ENCODE measurements around the gene DYSF. TPM values are rescaled to one million over a fixed set of nuclear protein-coding genes. Genes with fewer than 3 reads are reported as not detected.

DYSF gene
- total RNA-seq, 4 donors from 2014 or later: 17.4 to 40.7 (median 18.5) TPM

DNA sequence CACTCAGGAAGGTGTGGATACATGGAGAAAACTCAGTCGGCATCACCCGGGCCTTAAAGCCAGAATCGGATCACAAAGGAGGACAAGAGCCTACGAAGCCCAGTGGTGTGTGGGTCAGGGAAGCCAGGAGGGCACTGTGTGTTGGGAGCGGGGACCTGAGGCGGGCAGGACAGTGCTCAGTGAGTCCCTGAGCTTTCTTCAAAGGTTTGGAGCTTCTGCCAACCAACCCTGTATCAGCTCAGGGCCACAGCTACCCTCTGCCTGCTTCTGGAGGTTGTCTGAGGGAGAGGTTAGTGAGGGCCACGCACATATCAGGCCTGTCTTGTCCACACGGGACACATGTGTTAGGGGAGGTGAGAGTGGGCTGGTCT, 52.4 kb downstream of the DYSF start:
- TF ChIP-seq, protein P1, sequence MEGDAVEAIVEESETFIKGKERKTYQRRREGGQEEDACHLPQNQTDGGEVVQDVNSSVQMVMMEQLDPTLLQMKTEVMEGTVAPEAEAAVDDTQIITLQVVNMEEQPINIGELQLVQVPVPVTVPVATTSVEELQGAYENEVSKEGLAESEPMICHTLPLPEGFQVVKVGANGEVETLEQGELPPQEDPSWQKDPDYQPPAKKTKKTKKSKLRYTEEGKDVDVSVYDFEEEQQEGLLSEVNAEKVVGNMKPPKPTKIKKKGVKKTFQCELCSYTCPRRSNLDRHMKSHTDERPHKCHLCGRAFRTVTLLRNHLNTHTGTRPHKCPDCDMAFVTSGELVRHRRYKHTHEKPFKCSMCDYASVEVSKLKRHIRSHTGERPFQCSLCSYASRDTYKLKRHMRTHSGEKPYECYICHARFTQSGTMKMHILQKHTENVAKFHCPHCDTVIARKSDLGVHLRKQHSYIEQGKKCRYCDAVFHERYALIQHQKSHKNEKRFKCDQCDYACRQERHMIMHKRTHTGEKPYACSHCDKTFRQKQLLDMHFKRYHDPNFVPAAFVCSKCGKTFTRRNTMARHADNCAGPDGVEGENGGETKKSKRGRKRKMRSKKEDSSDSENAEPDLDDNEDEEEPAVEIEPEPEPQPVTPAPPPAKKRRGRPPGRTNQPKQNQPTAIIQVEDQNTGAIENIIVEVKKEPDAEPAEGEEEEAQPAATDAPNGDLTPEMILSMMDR (IDR thresholded peaks at IDR 0.05): no peak
- TF ChIP-seq POLR2AphosphoS5 (IDR thresholded peaks at IDR 0.05) (no peak), POLR2A (IDR thresholded peaks at IDR 0.05; ENCODE audit: low read depth) (no peak), EP300 (IDR thresholded peaks at IDR 0.05) (no peak)
- Histone ChIP-seq H3K27me3 (no peaks in the 10 kb centered on the region), H3K4me3 (no peak overlapping the region), H3K27ac (replicated peaks in 1 of 4) (no peak overlapping the region), H3K4me1 (peaks cover 31 to 47% (median 33%) of the 10 kb centered on the region in 4 donors), H3K36me3 (peaks cover 0 to 8% (median 3%) of the 10 kb centered on the region in 4 donors), H3K9me3 (no peaks in the 10 kb centered on the region)
- 77% methylated on average over 8 of the region's 8 CpGs for WGBS
- intact Hi-C loops (cut with DNase I): no loop called here
- no peak for DNase-seq (ENCODE audit: extremely low spot score)

DNA sequence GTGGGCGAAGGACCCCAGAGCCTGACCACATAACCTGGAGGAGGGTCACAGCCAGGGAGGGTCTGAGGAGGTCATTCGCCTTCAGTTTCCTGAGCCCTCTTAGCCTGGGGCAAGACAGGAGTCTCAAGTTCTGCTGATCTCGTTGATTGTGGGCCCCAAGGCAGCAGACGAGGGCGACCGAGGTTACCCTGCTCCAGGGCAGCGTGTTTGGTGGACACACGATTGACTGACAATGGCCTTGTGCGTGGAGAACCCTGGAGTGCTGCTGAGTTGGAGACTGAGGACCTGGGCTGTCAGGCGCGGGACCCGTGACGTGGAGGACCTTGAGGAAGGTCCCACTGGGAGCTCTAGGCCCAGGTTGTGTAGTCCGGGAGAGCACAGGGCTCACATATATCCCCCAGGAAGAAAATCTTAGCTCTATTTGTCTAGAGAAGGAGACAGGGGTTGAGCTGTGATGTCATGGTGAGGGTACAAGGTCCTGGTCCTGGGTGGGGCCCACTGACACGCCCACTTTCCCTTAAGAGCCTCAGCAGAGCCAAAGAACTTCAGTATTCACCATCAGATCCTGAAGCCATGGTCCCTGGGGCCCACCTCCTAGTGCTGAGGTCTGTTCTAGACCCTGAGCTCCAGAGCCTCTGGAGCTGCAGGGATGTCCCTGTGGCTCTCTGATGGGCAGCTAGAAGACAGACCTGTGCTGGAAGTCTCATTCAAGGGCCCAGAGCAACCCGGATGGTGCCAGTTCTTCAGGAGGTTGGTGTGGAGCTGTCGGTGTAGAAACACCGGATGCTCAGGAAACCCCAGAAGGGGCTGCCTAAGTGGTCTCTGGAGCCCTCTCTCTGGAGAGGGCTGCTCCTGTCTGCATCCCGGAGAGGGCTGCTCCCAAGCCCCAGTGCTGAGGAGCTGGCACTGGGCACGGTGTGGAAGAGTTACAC, 53.1 kb downstream of the DYSF start:
- Histone ChIP-seq H3K36me3 (peaks cover 0 to 8% (median 4%) of the 10 kb centered on the region in 4 donors), H3K27me3 (no peaks in the 10 kb centered on the region), H3K4me3 (no peak overlapping the region), H3K27ac (replicated peaks in 1 of 4) (no peak overlapping the region), H3K4me1 (peaks cover 31 to 40% (median 31%) of the 10 kb centered on the region in 4 donors), H3K9me3 (no peaks in the 10 kb centered on the region)
- no peak for DNase-seq (ENCODE audit: extremely low spot score)
- TF ChIP-seq, protein P1 (IDR thresholded peaks at IDR 0.05): no peak
- no peak for TF ChIP-seq POLR2AphosphoS5 (IDR thresholded peaks at IDR 0.05)
- TF ChIP-seq EP300 (IDR thresholded peaks at IDR 0.05): no peak
- no peak for TF ChIP-seq POLR2A (IDR thresholded peaks at IDR 0.05; ENCODE audit: low read depth)
- 93% methylated on average over 13 of the region's 20 CpGs for WGBS
- intact Hi-C loops (cut with DNase I): no loop called here

DNA sequence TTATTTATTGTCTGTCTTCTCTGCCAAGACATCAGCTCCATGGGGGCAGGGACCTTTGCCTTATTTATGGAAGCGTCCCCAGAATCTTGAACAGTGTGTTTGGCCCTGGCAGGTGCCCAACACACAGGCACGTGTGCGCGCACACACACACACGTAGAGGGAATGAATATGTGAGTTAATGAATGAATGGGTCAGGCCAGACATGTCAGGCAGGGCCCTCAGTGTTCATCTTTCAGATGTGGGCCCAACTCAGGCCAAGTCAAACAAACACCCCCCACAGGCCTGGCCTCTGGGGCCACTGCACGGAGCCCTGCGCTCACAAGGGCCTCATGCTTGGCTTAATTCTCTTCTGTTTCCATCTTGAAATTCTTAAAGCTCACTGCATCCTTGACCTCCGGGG, 54.1 kb downstream of the DYSF start:
- DNase-seq (ENCODE audit: extremely low spot score): no peak
- Histone ChIP-seq H3K9me3 (no peaks in the 10 kb centered on the region), H3K36me3 (peaks cover 0 to 10% (median 7%) of the 10 kb centered on the region in 4 donors), H3K4me3 (no peak overlapping the region), H3K4me1 (peaks cover 30 to 31% (median 31%) of the 10 kb centered on the region in 4 donors), H3K27ac (replicated peaks in 1 of 4) (no peak overlapping the region), H3K27me3 (no peaks in the 10 kb centered on the region)
- TF ChIP-seq EP300 (IDR thresholded peaks at IDR 0.05) (no peak), POLR2A (IDR thresholded peaks at IDR 0.05; ENCODE audit: low read depth) (no peak), POLR2AphosphoS5 (IDR thresholded peaks at IDR 0.05) (no peak)
- TF ChIP-seq, protein P1 (IDR thresholded peaks at IDR 0.05): no peak
- intact Hi-C loops (cut with DNase I): no loop called here
- WGBS: 79% methylated on average over 8 of the region's 8 CpGs

DNA sequence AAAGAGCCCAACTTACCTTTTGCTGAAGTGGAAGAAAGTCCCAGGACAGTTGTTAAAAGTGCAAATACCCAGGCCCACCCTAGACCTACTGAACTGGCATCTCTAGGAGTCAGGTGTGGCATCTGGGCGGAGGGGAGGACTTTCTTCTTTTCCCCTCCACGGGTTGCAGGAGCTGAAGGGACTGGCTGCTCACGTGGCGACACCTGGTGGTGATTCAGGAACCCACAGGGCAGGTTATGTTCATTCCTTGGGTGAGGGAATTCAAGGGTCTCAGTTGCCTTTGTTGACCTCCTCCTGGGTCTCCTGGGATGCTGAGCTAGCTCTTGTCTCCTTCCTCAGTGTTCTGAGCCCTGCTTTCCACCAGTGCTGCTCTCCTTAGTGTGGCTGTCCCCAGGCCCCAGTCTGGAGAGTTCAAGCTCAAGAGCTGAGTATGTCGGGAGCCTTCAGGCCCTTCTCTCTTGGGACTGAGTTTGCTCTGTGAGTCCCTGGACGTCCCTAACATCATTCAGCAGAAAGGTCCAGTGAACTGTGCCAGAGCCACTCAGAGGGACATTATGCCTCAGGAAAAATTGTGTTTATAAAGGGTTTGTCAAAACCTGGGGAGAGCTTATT, 56.9 kb downstream of the DYSF start:
- Histone ChIP-seq H3K36me3 (peaks cover 0 to 28% (median 11%) of the 10 kb centered on the region in 4 donors), H3K27ac (replicated peaks in 1 of 4) (no peak overlapping the region), H3K4me1 (peaks cover 5 to 13% (median 10%) of the 10 kb centered on the region in 4 donors), H3K4me3 (no peak overlapping the region), H3K27me3 (no peaks in the 10 kb centered on the region), H3K9me3 (no peaks in the 10 kb centered on the region)
- intact Hi-C loops (cut with DNase I): no loop called here
- WGBS: 0% methylated on average over 4 of the region's 6 CpGs
- TF ChIP-seq POLR2A (IDR thresholded peaks at IDR 0.05; ENCODE audit: low read depth): no peak
- no peak for TF ChIP-seq EP300 (IDR thresholded peaks at IDR 0.05)
- TF ChIP-seq, protein P1 (IDR thresholded peaks at IDR 0.05): peak; percentile 88 to 99 (median 96)
- peak in 1 of 2 donors; percentile 41 for TF ChIP-seq POLR2AphosphoS5 (IDR thresholded peaks at IDR 0.05)
- DNase-seq (ENCODE audit: extremely low spot score): no peak
